Smooth muscle cell (in vitro differentiated cells): ENCODE data around the gene SEM1. TPM values are rescaled to one million over a fixed set of nuclear protein-coding genes. Genes with fewer than 3 reads are reported as not detected.
"Not testable (repeated sequence)": the region's sequence is repeated elsewhere in the genome, so short reads cannot be mapped to it uniquely, and the experiment has no call there.

ENCODE experiments used
- DNase-seq: peaks from one replicate; lab custom pipeline; 2025; ENCODE audit not compliant: unreplicated experiment; lab: John Stamatoyannopoulos, UW
- H2AFZ ChIP-seq: fragments of 200-600 bp; sonication (generic); 2 replicates; pipeline ENCODE4 v1.6.0; 2016; ENCODE audit warnings: antibody characterized with exemption, low read depth, mild to moderate bottlenecking
- H3F3A ChIP-seq: fragments of 200-600 bp; sonication (generic); 2 replicates; pipeline ENCODE4 v1.6.0; 2017; ENCODE audit warnings: antibody characterized with exemption, low read depth
- H3K27ac ChIP-seq: fragments of 200-600 bp; sonication (generic); 2 replicates; pipeline ENCODE4 v1.5.1; 2016; ENCODE audit warnings: low read depth, mild to moderate bottlenecking
- H3K27me3 ChIP-seq: fragments of 200-600 bp; sonication (generic); 2 replicates; pipeline ENCODE4 v1.6.1; 2016; ENCODE audit warnings: low read depth, mild to moderate bottlenecking
- H3K36me3 ChIP-seq: fragments of 200-600 bp; sonication (generic); 2 replicates; pipeline ENCODE4 v1.5.1; 2016; ENCODE audit warnings: low read depth
- H3K4me1 ChIP-seq: fragments of 200-600 bp; sonication (generic); 2 replicates; pipeline ENCODE4 v1.5.1; 2016; ENCODE audit warnings: low read depth
- H3K4me2 ChIP-seq: fragments of 200-600 bp; sonication (generic); 2 replicates; pipeline ENCODE4 v1.6.0; 2016; ENCODE audit warnings: mild to moderate bottlenecking
- H3K4me3 ChIP-seq: fragments of 200-600 bp; sonication (generic); 2 replicates; pipeline ENCODE4 v1.5.1; 2016; ENCODE audit warnings: mild to moderate bottlenecking
- H3K79me2 ChIP-seq: fragments of 200-600 bp; sonication (generic); 2 replicates; pipeline ENCODE4 v1.6.0; 2016; ENCODE audit warnings: low read depth, mild to moderate bottlenecking
- H3K9ac ChIP-seq: fragments of 200-600 bp; sonication (generic); 2 replicates; pipeline ENCODE4 v1.6.0; 2016; ENCODE audit warnings: low read depth
- H3K9me3 ChIP-seq: fragments of 200-600 bp; sonication (generic); replicated peaks from 2 replicates; pipeline ENCODE4 v1.5.1; 2016; ENCODE audit warnings: low read depth
- H4K20me1 ChIP-seq: fragments of 200-600 bp; sonication (generic); 2 replicates; pipeline ENCODE4 v1.6.0; 2016; ENCODE audit warnings: low read depth
- CTCF ChIP-seq: fragments of 200-600 bp; sonication (generic); IDR thresholded peaks from 2 replicates; pipeline ENCODE4 v1.5.1; 2017; ENCODE audit warnings: borderline replicate concordance, mild to moderate bottlenecking, antibody characterized with exemption; ENCODE audit not compliant: insufficient read depth, poor library complexity, severe bottlenecking
- WGBS: methylation state at CpG from one replicate; pipeline ENCODE4 v1.1.7; 2016; ENCODE audit warnings: low lambda C conversion rate; 5-methylcytosine and 5-hydroxymethylcytosine counted together
- polyA plus RNA-seq: library from polyadenylated mRNA; unstranded; fragments of >200 nt; fragmentation: Nextera tagmentation; extraction: Ambion mirVana; gene quantifications from 2 replicates; pipeline ENCODE4 v1.2.1, GENCODE V29; 2016
- total RNA-seq: library from RNA; depleted of rRNA; stranded (reverse); fragments of >200 nt; gene quantifications from 2 replicates; pipeline ENCODE4 v1.2.3, GENCODE V29; 2014

Gene SEM1
- total and polyA plus RNA-seq, 2 experiments from 2014 or later, result 26.3 to 272 TPM

DNA sequence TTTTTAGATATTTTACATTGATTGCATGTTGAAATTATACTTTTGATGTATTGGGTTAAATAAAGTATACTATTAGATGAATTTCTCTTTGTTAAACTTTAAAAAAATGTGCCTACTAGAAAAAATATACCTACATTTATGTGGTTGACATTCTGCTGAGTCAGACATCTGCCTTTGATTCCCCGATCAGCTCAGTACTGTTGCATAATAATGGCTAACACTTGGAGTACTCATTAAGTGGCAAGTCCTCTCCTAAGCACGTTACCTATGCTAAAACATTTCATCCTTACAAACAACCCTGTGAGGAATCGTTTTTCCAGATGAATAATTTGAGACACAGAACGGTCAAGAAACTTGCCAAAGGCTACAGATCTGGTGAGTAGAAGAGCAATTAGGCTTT is 14.0 kb upstream of the SEM1 start:
- no peaks in the 10 kb centered on the region for H3K36me3 ChIP-seq
- H3K4me2 ChIP-seq, result no peak overlapping the region
- no peaks in the 10 kb centered on the region for H3K27me3 ChIP-seq
- no peak overlapping the region for H3K9ac ChIP-seq
- no peaks in the 10 kb centered on the region for H4K20me1 ChIP-seq
- no peaks in the 10 kb centered on the region for H3K79me2 ChIP-seq
- H3K9me3 ChIP-seq, result no peaks in the 10 kb centered on the region
- H3K4me1 ChIP-seq, result no peaks in the 10 kb centered on the region
- no peak overlapping the region for H3K4me3 ChIP-seq
- H3K27ac ChIP-seq, result no peak overlapping the region
- no peaks in the 10 kb centered on the region for H3F3A ChIP-seq
- H2AFZ ChIP-seq, result no peak overlapping the region
- no peak for DNase-seq
- TF ChIP-seq CTCF, result no peak
- 40% methylated on average over 4 of the region's 4 CpGs for WGBS

DNA sequence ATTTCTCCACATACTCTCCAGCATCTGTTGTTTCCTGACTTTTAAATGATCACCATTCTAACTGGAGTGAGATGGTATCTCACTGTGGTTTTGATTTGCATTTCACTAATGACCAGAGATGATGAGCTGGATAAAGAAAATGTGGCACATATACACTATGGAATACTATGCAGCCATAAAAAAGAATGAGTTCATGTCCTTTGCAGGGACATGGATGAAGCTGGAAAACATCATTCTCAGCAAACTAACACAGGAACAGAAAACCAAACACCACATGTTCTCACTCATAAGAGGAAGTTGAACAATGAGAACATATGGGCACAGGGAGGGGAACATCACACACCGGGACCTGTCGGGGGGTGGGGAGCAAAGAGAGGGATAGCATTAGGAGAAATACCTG is 13.3 kb upstream of the SEM1 start:
- DNase-seq, H3K79me2 ChIP-seq, H3K9ac ChIP-seq, H2AFZ ChIP-seq, H3K4me1 ChIP-seq, H3K4me2 ChIP-seq, H3K27me3 ChIP-seq, H3K4me3 ChIP-seq, H4K20me1 ChIP-seq, H3F3A ChIP-seq, H3K27ac ChIP-seq, H3K9me3 ChIP-seq, H3K36me3 ChIP-seq: not testable (repeated sequence)
- 88% methylated on average over 2 of the region's 2 CpGs for WGBS

- Histone ChIP-seq H3F3A (no peaks in the 10 kb centered on the region), H3K27me3 (peaks cover 3% of the 10 kb centered on the region), H3K4me1 (no peaks in the 10 kb centered on the region), H3K27ac (no peak overlapping the region), H3K36me3 (no peaks in the 10 kb centered on the region), H3K4me2 (no peak overlapping the region), H4K20me1 (no peaks in the 10 kb centered on the region), H3K79me2 (no peaks in the 10 kb centered on the region), H3K9ac (no peak overlapping the region), H2AFZ (no peak overlapping the region), H3K4me3 (no peak overlapping the region), H3K9me3 (no peaks in the 10 kb centered on the region)
- DNase-seq, result no peak
- TF ChIP-seq CTCF, result no peak
- WGBS, result 79% methylated on average over 2 of the region's 2 CpGs
Observed at GRCh38 chr7:96720843-96721242, 11.2 kb upstream of the SEM1 start.

DNA sequence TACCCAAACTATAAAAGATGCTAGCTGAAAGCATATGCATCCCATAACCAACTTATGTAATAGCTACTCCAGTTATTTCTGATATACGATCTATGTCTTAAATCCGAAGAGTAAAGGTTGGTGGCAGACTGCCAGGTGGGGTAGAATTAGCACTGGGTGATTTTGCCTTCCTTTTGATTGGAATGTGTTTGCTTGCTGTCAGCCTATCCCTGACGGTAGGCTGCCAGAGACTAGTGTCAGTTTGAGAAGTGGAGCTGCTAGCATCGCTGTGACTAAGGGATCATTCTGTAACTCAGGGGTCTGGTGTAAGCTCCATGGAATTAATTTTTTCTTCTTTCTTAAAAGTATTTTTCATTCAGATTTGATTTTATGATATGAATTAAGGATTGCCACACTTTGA is 9.5 kb upstream of the SEM1 start:
- WGBS, result 65% methylated on average over 4 of the region's 4 CpGs
- Histone ChIP-seq H3K4me3 (no peak overlapping the region), H3K9me3 (no peaks in the 10 kb centered on the region), H3K4me2 (no peak overlapping the region), H3K79me2 (no peaks in the 10 kb centered on the region), H3K9ac (no peak overlapping the region), H3K4me1 (no peaks in the 10 kb centered on the region), H3K36me3 (no peaks in the 10 kb centered on the region), H3F3A (no peaks in the 10 kb centered on the region), H4K20me1 (no peaks in the 10 kb centered on the region), H2AFZ (no peak overlapping the region), H3K27ac (no peak overlapping the region), H3K27me3 (peaks cover 4% of the 10 kb centered on the region)
- DNase-seq, result no peak
- TF ChIP-seq CTCF, result no peak
